GM12872 (cell line): ENCODE measurements around the gene ARHGAP26.

ENCODE experiments used
- CTCF ChIP-seq: IDR thresholded peaks from 3 replicates; pipeline ENCODE4 v1.5.1; 2011; ENCODE audit warnings: low read depth, mild to moderate bottlenecking, low read length, moderate library complexity; ENCODE audit not compliant: insufficient read depth

The ARHGAP26 gene

GRCh38 chr5:142883438-142883837, 113.3 kb downstream of the ARHGAP26 start:
- TF ChIP-seq CTCF = no peak

- TF ChIP-seq CTCF = no peak
Measured at GRCh38 chr5:142884029-142884428, 113.9 kb downstream of the ARHGAP26 start.

GRCh38 chr5:142886211-142886610, 116.0 kb downstream of the ARHGAP26 start:
- no peak for TF ChIP-seq CTCF

- no peak for TF ChIP-seq CTCF
Measured at GRCh38 chr5:142886956-142887355, 116.8 kb downstream of the ARHGAP26 start.

- peak; percentile 67 for TF ChIP-seq CTCF
Measured at GRCh38 chr5:142888469-142889085, 118.4 kb downstream of the ARHGAP26 start.

GRCh38 chr5:142892021-142892420, 121.8 kb downstream of the ARHGAP26 start:
- TF ChIP-seq CTCF = no peak

DNA sequence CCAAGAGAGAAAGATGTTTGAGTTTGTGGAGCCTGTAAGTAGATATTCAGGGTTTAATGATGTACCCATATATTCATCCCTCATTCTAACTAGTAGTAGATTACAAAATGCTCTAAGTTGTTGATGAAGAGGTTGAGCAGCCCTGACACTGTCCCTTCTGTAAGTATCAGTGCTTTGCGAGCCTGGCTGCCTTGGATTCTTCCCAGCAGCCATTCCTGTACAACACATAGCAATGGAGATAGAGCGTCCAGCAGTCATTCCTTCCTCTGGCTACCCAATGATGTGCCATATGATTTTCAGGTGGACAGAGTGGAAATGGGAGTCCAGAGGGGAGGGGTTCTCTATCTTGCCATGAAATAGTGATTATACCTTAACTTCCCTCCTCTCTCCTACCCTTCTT, 124.1 kb downstream of the ARHGAP26 start:
- no peak for TF ChIP-seq CTCF
